Prostate gland (tissue), 2 donors: ENCODE data around the gene BMERB1.

Experiments used
- POLR2A ChIP-seq: fragments of 450-650 bp; IDR thresholded peaks from one replicate; pipeline ENCODE4 v1.6.1; 2016; ENCODE audit warnings: antibody characterized with exemption, mild to moderate bottlenecking
- POLR2AphosphoS5 ChIP-seq: sonication (generic); formaldehyde crosslinking; IDR thresholded peaks from one replicate; pipeline ENCODE4 v1.6.1; 2017; ENCODE audit warnings: antibody characterized with exemption
- TF ChIP-seq, protein P1 (sequence below), 4 experiments: fragments of 200-600 bp in 2 of 4; fragments of 450-650 bp in 2 of 4; sonication (generic) in 2 of 4; IDR thresholded peaks; 1 replicate in 3 of 4; 2 replicates in 1 of 4; pipeline ENCODE4 v1.5.1; 2016 to 2019; ENCODE audit warnings: antibody characterized with exemption in 4 of 4, mild to moderate bottlenecking in 2 of 4, moderate library complexity in 2 of 4

DNA sequence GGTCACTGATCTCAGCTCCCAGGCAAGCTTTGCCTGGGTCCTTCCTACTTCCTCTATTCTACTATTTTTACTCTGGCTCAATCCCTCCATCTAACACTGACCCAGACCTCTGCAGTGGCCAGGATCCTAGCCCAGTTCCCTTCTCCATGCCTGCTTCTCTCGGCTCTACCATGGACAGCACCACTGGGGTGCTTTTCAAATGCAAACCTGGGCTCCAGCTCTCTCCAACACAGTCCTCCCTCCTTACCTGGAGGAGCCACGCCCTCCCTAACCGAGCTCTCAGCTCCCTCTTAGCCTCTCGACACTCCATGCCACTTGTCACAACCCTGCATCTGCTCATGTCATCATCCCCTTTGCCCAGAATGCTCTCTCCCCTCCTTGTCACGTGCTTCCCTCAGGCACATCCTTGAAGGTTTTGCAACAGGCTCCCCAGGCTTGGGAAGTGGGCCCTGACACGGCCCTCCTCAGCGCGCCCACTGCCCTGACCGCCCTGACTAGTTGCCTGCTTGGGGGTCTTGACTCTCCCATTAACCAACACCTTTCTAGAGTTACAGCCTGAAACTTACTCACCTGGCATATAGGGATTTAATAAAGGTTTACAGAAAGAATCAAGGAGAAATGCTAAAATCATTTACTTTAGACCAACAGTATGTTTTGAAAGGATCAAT is 167.0 kb downstream of the BMERB1 start:
- TF ChIP-seq, protein P1, sequence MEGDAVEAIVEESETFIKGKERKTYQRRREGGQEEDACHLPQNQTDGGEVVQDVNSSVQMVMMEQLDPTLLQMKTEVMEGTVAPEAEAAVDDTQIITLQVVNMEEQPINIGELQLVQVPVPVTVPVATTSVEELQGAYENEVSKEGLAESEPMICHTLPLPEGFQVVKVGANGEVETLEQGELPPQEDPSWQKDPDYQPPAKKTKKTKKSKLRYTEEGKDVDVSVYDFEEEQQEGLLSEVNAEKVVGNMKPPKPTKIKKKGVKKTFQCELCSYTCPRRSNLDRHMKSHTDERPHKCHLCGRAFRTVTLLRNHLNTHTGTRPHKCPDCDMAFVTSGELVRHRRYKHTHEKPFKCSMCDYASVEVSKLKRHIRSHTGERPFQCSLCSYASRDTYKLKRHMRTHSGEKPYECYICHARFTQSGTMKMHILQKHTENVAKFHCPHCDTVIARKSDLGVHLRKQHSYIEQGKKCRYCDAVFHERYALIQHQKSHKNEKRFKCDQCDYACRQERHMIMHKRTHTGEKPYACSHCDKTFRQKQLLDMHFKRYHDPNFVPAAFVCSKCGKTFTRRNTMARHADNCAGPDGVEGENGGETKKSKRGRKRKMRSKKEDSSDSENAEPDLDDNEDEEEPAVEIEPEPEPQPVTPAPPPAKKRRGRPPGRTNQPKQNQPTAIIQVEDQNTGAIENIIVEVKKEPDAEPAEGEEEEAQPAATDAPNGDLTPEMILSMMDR (IDR thresholded peaks at IDR 0.05), result no peak
- TF ChIP-seq POLR2A (no peak), POLR2AphosphoS5 (no peak)
